Limb (tissue), 2 donors: Measurements from ENCODE around the gene ITGB2.

ENCODE experiments used
- DNase-seq, 2 donors: peaks; one replicate each; pipeline ENCODE4 v3.0.0-alpha.2; 2016; ENCODE audit errors: extremely low spot score in 2 of 2

Gene ITGB2

GRCh38 chr21:44911384-44912157, 9.1 kb downstream of the ITGB2 start:
- DNase-seq = peak in 1 of 2 donors; percentile 58

GRCh38 chr21:44911068-44911383, 9.7 kb downstream of the ITGB2 start:
- DNase-seq = no peak

DNA sequence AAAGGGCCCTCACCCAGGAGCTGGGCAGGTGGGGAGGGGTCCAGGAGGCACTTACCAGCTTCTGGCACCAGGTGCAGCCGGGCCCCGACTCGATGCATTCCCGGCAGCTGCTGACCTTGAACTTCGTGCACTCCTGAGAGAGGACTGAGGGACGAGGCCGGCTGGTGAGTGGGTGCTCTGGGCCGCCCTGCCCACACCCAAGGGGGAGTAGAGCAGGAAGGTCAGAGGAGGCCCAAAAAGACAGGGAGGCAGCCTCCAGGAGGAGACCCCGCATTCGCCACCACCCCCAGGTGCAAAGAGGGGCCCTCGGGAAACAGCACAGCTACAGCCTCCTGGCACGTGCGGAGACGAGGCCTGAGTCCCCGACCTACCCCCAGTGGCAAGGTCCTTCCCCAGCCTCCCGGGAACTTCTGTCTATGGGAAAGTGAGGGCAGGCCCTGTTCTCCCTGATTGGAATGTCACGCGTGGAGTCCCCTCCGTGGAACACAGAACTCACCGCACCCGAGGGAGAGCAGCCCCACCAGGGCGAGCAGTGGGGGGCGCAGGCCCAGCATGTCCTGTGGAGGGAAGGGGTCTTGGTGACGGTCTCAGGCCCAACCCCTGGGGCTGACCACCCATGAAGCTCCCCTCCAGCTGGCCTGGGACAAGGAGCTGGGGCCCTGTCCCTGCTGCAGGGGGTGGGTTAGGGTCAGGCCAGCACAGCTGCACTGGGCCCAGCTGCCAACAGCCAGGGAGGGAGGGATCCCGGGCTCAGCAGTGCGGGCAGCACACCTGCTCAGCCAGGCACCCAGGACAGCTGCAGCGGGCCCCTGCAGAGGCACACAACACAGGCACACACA, 10.3 kb downstream of the ITGB2 start:
- no peak for DNase-seq

DNA sequence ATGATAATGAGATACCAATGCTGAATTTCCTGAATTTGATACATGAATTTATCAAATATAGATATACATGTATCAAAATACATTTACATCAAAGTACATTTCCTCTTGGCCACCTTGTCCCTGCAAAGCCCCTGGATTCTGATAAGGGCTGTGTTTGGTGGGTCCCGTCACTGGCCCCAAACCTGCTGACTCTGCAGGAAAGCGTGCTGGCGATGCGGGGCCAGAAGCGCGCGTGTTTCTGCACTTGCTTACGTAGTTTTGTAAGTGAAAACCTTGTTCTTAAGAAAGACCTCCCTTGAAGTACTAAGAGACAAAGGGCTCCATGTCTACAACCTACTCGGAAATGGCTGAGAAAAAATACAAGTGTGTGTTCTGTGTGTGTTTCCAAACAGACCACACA, 11.0 kb downstream of the ITGB2 start:
- DNase-seq = no peak

DNA sequence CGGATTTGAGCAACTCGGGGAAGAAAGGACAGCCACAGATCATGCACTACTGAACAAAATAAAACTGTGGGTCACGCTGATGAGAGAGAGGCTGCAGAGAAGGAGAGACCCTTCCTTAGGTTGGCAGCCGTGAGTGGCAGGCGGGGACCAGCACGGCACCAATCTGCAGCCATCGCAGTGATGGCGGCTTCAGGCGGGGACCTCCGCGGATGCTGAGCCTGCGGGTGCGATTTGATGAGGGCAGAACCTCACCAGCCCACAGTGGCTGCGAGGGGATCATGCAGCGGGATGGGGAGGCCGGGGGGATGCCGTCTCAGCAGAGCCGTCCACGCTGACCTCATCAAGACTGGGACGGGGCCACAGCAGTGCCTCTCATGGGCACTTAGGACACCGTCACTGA, 11.8 kb downstream of the ITGB2 start:
- no peak for DNase-seq

DNA sequence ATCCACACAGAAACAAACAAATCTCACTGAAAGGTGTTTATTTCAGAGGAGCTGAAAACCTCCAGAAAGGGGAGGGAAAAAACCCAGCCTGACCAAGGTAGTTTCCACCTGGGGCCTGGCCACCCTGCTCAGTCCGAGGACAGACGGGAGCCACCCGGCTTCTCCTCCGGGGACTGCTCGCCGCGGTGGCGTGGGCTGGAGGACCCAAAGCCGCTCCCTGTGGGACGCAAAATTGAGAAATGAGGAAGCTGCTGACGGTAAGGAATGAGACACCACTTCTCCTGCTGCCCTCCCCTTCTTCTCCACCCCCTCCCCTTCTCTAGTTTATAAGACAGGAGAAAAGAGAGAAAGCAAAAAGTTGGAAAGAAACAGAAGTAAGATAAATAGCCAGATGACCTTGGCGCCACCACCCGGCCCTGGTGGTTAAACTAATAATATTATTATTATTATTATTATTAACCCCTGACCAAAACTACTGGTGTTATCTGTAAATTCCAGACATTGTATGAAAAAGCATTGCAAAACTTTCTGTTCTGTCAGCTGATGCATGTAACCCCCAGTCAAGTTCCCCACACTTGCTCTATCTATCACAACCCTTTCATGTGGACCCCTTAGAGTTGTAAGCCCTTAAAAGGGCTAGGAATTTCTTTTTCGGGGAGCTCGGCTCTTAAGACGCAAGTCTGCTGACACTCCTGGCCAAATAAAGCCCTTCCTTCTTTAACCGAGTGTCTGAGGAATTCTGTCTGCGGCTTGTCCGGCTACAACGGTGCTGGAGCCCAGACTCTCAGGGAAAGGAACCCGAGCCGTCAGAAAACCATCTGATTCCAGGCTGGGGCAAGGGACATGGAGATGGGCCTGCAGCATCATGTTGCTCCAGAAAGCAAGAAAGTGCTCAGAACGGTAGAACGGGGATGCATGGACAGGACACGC, 12.5 kb downstream of the ITGB2 start:
- DNase-seq = no peak

GRCh38 chr21:44907225-44907965, 13.3 kb downstream of the ITGB2 start:
- DNase-seq = no peak

DNA sequence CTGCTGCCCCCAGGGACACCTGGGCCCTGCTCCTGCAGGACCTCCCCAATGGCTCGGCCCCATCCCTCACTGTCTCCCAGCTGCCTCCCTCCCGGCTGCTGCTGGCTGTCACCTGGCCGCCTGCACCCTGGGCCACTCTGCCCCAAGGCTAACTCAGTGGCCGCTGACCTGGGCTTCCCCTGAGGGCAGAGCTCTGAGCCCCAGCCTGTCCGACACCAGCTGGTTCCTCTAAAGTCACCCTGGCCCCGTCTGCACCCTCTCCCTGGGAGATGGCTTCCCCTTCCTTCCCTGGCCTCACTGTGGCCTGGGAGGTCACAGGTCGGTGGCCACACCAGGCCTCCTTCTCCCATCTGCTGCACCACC, 15.0 kb downstream of the ITGB2 start:
- no peak for DNase-seq

- DNase-seq = no peak
These were observed 15.5 kb downstream of the ITGB2 start for GRCh38 chr21:44905016-44905727.

DNA sequence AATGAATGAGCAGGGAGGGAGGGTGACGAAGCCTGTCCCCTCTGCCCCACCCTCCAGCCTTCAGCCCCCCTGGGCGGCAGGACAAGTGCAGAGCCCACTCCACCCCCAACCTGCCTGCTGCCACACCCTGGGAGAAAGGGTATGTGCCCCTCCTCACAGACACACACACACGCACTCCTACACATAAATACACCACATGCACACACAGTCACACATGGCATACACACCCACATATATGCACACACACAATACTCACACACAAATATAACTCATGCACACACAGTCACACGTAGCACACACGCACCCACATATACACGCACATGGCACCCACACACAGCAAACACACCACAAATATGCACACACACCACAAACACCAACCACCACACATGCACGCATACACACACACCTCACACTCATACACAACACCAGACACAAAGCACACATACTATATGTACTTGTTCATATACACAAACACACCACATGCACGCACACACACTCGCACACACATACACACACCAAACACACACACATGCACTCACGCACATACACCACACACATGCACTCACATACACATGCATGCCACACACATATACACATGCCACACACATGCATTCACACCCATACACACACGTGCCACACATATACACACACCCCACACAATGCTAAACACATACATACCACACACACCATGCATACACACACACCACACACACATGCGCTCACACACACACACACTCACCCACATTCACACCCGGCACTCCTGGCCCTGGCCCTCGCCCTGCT, 16.4 kb downstream of the ITGB2 start:
- DNase-seq = no peak

DNA sequence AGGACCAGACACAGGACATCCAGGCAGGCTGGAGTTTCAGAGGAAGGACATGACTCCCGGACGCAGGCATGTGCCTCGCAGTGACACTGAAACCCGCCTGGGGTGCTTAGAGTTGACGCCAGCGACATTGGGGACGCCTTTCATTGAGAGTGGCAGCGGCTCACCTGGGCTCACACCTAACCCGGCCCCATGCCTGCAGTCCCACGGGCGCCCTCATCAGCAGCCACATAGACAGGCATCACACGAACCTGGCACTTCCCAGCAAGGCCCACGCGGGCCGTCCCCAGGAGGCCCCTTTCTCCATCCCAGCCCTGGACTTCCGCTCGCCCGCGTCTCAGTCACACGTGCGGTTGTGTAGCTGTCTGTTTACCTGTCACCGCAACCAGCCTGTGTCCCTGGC, 17.0 kb downstream of the ITGB2 start:
- no peak for DNase-seq

DNA sequence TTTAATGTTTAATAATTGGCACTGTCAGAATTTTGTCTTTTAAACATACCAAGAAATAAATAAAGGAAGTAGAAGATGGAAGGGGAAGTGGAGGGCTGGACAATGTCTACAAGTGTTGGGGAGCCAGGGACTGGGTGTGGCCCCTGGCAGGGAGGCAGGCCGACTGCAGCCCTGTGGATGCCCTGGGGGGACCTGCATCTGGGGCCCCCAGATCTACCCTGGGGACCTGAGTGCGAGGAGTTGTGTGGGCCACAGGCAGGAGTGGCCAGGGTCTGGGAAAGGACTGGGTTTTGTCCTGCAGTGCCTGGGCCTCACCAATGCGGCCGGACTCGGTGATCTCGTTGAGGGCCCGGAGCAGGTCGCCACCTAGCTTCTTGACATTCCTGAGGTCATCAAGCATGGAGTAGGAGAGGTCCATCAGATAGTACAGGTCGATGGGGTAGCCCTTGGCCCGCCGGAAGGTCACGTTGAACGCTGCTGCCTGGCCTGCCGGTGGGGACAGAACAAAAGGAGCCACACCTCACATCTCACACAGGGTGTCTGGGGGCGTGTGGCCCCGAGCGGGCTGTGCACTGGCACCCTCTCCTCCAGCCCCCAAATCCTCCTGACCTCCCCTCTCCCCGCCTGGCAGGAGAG, 17.5 kb downstream of the ITGB2 start:
- no peak for DNase-seq

GRCh38 chr21:44902268-44903049, 18.2 kb downstream of the ITGB2 start:
- no peak for DNase-seq

- no peak for DNase-seq
These were observed 19.2 kb downstream of the ITGB2 start for GRCh38 chr21:44901391-44902074.

DNA sequence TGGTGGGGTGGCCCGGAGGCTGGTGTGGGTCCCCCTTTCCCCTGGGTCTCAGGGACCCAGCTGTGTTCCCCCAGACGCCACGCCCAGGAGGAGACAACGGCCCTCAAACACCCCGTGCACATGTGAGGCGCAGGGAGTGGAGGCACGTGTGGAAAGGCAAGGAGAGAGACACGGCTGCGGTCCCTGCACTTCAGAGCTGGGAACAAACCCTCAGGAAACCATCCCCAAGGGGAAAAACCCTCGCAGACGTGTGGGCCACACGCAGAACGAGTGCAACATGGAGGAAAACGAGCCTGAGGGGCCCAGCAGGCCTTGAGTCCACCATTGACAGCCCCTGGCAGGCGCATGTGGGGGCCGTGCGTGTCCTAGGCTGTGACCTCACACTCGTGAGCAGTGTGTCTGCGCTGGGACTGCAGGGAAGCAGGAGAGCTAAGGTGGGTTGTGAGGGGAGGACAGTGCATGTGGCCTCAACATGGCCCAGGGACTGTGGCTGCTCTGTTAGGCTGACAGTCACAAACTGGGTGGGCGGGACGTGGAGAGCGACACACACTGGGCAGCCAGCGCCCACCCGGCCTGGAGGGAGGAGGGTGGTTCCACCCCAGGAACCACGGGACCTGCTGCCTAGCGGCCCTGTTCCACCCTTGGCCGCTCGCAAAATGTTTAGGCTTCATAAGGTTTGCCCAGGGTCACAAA, 20.0 kb downstream of the ITGB2 start:
- DNase-seq = no peak

DNA sequence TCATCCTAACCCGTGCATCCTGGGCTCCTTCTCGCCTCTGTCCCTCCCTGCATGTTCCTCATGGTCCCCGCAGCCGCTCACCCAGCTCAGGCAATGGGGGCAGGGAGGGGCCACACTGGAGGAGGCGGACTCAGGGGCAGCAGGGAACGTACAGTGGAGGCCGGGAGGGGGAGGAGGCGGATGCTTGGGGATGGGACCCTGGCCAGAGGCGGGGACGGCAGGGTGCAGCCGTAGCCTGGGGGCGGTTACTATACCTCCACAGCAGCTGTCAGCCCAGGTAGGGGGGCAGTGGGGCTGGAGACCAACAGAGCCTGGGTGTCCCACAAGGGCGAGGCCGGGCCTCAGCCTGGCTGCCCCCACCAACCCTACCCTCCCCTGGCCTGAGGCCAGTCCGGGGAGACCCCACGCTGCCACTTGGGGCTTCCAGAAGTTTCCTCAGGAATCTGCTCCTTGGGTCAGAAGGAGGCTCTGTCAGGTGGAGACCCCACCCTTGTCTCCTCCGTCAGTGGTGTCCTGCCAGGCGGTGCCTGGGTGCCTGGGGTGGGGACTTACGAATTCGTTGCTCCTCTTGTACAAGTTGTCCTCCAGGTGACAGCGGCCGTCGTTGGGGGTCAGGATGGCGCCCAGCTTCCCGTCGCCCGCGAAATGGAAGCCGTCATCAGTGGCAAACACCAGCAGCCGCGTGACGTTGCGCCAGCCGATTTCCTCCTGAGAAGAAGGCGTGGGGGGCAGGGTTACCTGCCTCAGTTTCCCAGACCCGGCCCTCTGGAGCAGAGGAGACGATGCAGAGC, 20.7 kb downstream of the ITGB2 start:
- no peak for DNase-seq
